ENCODE measurements around the gene ZNF615. TPM values are rescaled to one million over a fixed set of nuclear protein-coding genes. Genes with fewer than 3 reads are reported as not detected.
"Not testable (repeated sequence)": the region's sequence is repeated elsewhere in the genome, so short reads cannot be mapped to it uniquely, and the experiment has no call there.

Gene ZNF615
- total and polyA plus RNA-seq, 2 donors: 8.1 to 28.3 TPM

- no peak for DNase-seq (ENCODE audit: extremely low spot score)
- H3K27ac ChIP-seq (ENCODE audit: low read depth): no peak overlapping the region
- peaks cover 2% of the 10 kb centered on the region for H3K36me3 ChIP-seq (ENCODE audit: insufficient read depth)
- H3K4me3 ChIP-seq (ENCODE audit: low read depth, low read length): no peak overlapping the region
- WGBS: 93% methylated on average over 1 of the region's 1 CpG
- no peaks in the 10 kb centered on the region for H3K4me1 ChIP-seq (ENCODE audit: insufficient read depth)
Measured at GRCh38 chr19:52010674-52011073, 2.7 kb upstream of the ZNF615 start.

DNA sequence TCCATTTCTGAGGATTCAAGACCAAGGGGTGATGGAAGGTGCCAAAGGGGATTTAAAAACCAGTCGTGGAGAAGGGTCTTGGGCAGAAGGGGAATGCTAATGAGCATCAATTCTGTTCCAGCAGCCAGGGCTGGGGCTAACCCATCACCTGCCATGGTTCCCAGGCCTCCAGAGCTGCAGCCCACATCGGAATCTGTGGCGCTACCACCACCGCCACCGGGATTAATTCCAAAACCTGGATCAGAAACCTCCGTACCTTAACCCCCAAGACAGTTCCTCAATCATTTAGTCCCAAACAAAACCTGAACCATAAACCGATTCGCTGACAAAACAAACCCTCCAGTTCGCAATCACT lies 583 bp downstream of the ZNF615 start:
- H3K4me1 ChIP-seq (ENCODE audit: insufficient read depth): no peaks in the 10 kb centered on the region
- no peak for DNase-seq (ENCODE audit: extremely low spot score)
- no peak overlapping the region for H3K27ac ChIP-seq (ENCODE audit: low read depth)
- 3% methylated on average over 9 of the region's 9 CpGs for WGBS
- H3K4me3 ChIP-seq (ENCODE audit: low read depth, low read length): peak overlapping the region; percentile 59
- H3K36me3 ChIP-seq (ENCODE audit: insufficient read depth): peaks cover 2% of the 10 kb centered on the region

- peaks cover 18% of the 10 kb centered on the region for H3K36me3 ChIP-seq (ENCODE audit: insufficient read depth)
- no peaks in the 10 kb centered on the region for H3K4me1 ChIP-seq (ENCODE audit: insufficient read depth)
- no peak overlapping the region for H3K27ac ChIP-seq (ENCODE audit: low read depth)
- WGBS: 98% methylated on average over 2 of the region's 2 CpGs
- no peak for DNase-seq (ENCODE audit: extremely low spot score)
- H3K4me3 ChIP-seq (ENCODE audit: low read depth, low read length): no peak overlapping the region
Measured at GRCh38 chr19:51994048-51994644, 13.9 kb downstream of the ZNF615 start.

DNA sequence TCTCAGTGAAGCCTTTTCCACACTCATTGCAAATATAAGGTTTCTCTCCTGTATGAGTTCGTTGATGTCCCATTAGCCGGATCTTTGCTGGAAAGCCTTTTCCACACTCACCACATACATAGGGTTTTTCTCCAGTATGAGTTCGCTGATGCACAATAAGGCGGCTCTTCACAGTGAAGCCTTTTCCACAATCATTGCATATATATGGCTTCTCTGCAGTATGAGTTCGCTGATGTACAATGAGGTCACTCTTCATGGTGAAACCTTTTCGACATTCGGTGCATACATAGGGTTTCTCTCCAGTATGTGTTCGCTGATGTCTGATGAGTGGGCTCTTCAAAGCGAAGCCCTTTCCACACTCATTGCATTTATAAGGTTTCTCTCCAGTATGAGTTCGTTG lies 14.6 kb downstream of the ZNF615 start:
- Histone ChIP-seq H3K4me3 (ENCODE audit: low read depth, low read length) (no peak overlapping the region), H3K27ac (ENCODE audit: low read depth) (no peak overlapping the region), H3K4me1 (ENCODE audit: insufficient read depth) (no peaks in the 10 kb centered on the region), H3K36me3 (ENCODE audit: insufficient read depth) (peaks cover 18% of the 10 kb centered on the region)
- no peak for DNase-seq (ENCODE audit: extremely low spot score)
- WGBS: 98% methylated on average over 10 of the region's 10 CpGs

- Histone ChIP-seq H3K4me1 (ENCODE audit: insufficient read depth) (no peaks in the 10 kb centered on the region), H3K36me3 (ENCODE audit: insufficient read depth) (peaks cover 3% of the 10 kb centered on the region), H3K27ac (ENCODE audit: low read depth) (no peak within 1 kb of the TSS), H3K4me3 (ENCODE audit: low read depth, low read length) (peak within 1 kb of the TSS; percentile 85)
- WGBS: 3% methylated on average over 33 of the region's 33 CpGs
- peak; percentile 92 for DNase-seq (ENCODE audit: extremely low spot score)
Measured at GRCh38 chr19:51986309-51987291, 21.4 kb downstream of the ZNF615 start, which contains the start of gene ZNF350. Gene ZNF350 (minus strand): TSS chr19:51986840. CDS start chr19:51974360, 12,480 bp downstream.

GRCh38 chr19:51983361-51983760 lies 24.6 kb downstream of the ZNF615 start:
- WGBS: 93% methylated on average over 4 of the region's 4 CpGs
- no peak for DNase-seq (ENCODE audit: extremely low spot score)

GRCh38 chr19:51980926-51981325 lies 27.1 kb downstream of the ZNF615 start:
- DNase-seq (ENCODE audit: extremely low spot score); H3K36me3 ChIP-seq (ENCODE audit: insufficient read depth); H3K4me3 ChIP-seq (ENCODE audit: low read depth, low read length); H3K4me1 ChIP-seq (ENCODE audit: insufficient read depth); H3K27ac ChIP-seq (ENCODE audit: low read depth): not testable (repeated sequence)
- WGBS: 92% methylated on average over 6 of the region's 6 CpGs

More at GRCh38 chr19:51983361-51983760, 24.6 kb downstream of the ZNF615 start:
- Histone ChIP-seq H3K4me1 (ENCODE audit: insufficient read depth) (no peaks in the 10 kb centered on the region), H3K27ac (ENCODE audit: low read depth) (no peak overlapping the region), H3K4me3 (ENCODE audit: low read depth, low read length) (no peak overlapping the region), H3K36me3 (ENCODE audit: insufficient read depth) (peaks cover 8% of the 10 kb centered on the region)

DNA sequence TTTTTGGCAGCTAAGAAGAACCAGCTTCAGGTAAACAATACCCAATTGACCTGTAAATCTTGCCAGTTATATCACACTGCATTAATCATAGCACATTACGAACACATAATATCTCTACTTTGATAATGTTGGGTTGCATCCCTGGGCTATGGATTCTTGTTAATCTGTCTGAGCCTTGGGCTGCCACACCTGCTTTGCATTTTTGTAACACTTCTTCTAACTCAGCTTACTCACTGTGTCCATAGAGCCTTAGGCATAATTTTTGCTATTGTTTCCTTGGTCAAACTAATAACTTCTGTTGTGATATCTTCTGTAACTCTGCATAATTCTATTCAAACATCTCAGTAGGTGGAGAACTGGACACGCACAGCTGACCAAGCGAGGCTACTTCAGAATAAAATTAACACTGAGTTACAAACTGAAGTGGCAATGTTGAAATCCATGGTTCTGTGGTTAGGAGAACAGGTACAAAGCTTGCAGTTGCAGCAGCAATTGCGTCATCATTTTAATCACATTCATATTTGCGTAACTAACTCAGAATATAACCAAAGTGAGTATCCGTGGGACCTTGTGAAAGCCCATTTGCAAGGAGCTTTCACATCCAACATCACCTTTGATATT lies 27.8 kb downstream of the ZNF615 start:
- H3K4me3 ChIP-seq (ENCODE audit: low read depth, low read length): no peak overlapping the region
- no peak overlapping the region for H3K27ac ChIP-seq (ENCODE audit: low read depth)
- no peak for DNase-seq (ENCODE audit: extremely low spot score)
- peaks cover 8% of the 10 kb centered on the region for H3K36me3 ChIP-seq (ENCODE audit: insufficient read depth)
- H3K4me1 ChIP-seq (ENCODE audit: insufficient read depth): no peaks in the 10 kb centered on the region
- whole genome bisulfite sequencing: 97% methylated on average over 6 of the region's 6 CpGs

- WGBS: 96% methylated on average over 4 of the region's 4 CpGs
- no peak overlapping the region for H3K4me3 ChIP-seq (ENCODE audit: low read depth, low read length)
- H3K36me3 ChIP-seq (ENCODE audit: insufficient read depth): peaks cover 15% of the 10 kb centered on the region
- H3K27ac ChIP-seq (ENCODE audit: low read depth): no peak overlapping the region
- no peaks in the 10 kb centered on the region for H3K4me1 ChIP-seq (ENCODE audit: insufficient read depth)
- DNase-seq (ENCODE audit: extremely low spot score): no peak
Measured at GRCh38 chr19:51978882-51979281, 29.1 kb downstream of the ZNF615 start.

DNA sequence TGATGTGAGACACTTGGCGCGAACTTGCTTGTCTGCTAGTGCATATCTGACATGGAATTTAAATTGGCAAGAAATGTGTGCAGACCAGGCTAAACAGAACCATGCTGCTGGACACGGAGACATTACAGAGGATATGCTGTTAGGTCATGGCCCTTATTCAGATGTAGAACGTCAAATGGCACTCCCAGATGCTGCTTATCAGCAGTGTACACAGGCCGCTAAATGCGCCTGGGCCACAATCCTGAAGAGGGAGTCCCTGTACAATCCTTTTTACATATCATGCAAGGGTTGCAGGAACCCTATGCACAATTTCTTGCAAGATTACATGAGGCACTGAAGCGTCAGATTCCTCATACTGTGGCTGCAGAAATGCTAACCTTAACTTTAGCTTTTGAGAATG lies 30.7 kb downstream of the ZNF615 start:
- 77% methylated on average over 7 of the region's 7 CpGs for WGBS
- no peak overlapping the region for H3K4me3 ChIP-seq (ENCODE audit: low read depth, low read length)
- H3K36me3 ChIP-seq (ENCODE audit: insufficient read depth): peaks cover 15% of the 10 kb centered on the region
- no peak overlapping the region for H3K27ac ChIP-seq (ENCODE audit: low read depth)
- no peak for DNase-seq (ENCODE audit: extremely low spot score)
- no peaks in the 10 kb centered on the region for H3K4me1 ChIP-seq (ENCODE audit: insufficient read depth)

DNA sequence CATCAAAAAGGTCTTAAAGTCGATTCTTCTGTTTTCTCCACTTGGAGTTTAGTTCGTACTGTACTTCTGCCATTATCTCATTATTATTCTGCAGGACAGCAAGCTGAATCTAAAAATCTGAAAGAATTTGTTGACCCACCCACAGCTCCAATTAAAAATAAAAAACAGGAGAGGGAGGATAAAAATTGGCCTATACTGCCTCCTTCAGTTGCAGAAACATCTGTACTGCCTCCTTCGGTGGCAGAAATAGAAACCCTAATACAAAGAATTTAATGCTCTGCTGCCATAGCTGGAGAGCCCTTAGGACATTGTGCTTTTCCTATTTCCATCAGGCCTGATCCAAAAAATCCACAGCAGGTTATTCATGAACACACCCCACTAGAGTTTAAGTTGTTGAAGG lies 31.2 kb downstream of the ZNF615 start:
- H3K36me3 ChIP-seq (ENCODE audit: insufficient read depth): peaks cover 16% of the 10 kb centered on the region
- 89% methylated on average over 3 of the region's 3 CpGs for WGBS
- no peaks in the 10 kb centered on the region for H3K4me1 ChIP-seq (ENCODE audit: insufficient read depth)
- DNase-seq (ENCODE audit: extremely low spot score): no peak
- H3K27ac ChIP-seq (ENCODE audit: low read depth): no peak overlapping the region
- no peak overlapping the region for H3K4me3 ChIP-seq (ENCODE audit: low read depth, low read length)

- H3K4me3 ChIP-seq (ENCODE audit: low read depth, low read length); H3K27ac ChIP-seq (ENCODE audit: low read depth); H3K4me1 ChIP-seq (ENCODE audit: insufficient read depth); DNase-seq (ENCODE audit: extremely low spot score): not testable (repeated sequence)
- H3K36me3 ChIP-seq (ENCODE audit: insufficient read depth): peaks cover 22% of the 10 kb centered on the region
- WGBS: 96% methylated on average over 16 of the region's 17 CpGs
Measured at GRCh38 chr19:51975787-51976186, 32.2 kb downstream of the ZNF615 start.

GRCh38 chr19:51971624-51972023 lies 36.4 kb downstream of the ZNF615 start:
- no peak overlapping the region for H3K4me3 ChIP-seq (ENCODE audit: low read depth, low read length)
- no peak overlapping the region for H3K27ac ChIP-seq (ENCODE audit: low read depth)
- no peak for DNase-seq (ENCODE audit: extremely low spot score)
- WGBS: 99% methylated on average over 4 of the region's 4 CpGs
- H3K36me3 ChIP-seq (ENCODE audit: insufficient read depth): peaks cover 31% of the 10 kb centered on the region
- H3K4me1 ChIP-seq (ENCODE audit: insufficient read depth): no peaks in the 10 kb centered on the region

Measured in urinary bladder (tissue), 4 donors.